Smooth muscle cell (in vitro differentiated cells): ENCODE measurements around the gene IL1R2. TPM values are rescaled to one million over a fixed set of nuclear protein-coding genes. Genes with fewer than 3 reads are reported as not detected.

Source experiments
- DNase-seq: peaks from one replicate; lab custom pipeline; 2025; ENCODE audit not compliant: unreplicated experiment; lab: John Stamatoyannopoulos, UW
- H2AFZ ChIP-seq: fragments of 200-600 bp; sonication (generic); 2 replicates; pipeline ENCODE4 v1.6.0; 2016; ENCODE audit warnings: antibody characterized with exemption, low read depth, mild to moderate bottlenecking
- H3F3A ChIP-seq: fragments of 200-600 bp; sonication (generic); 2 replicates; pipeline ENCODE4 v1.6.0; 2017; ENCODE audit warnings: antibody characterized with exemption, low read depth
- H3K27ac ChIP-seq: fragments of 200-600 bp; sonication (generic); 2 replicates; pipeline ENCODE4 v1.5.1; 2016; ENCODE audit warnings: low read depth, mild to moderate bottlenecking
- H3K27me3 ChIP-seq: fragments of 200-600 bp; sonication (generic); 2 replicates; pipeline ENCODE4 v1.6.1; 2016; ENCODE audit warnings: low read depth, mild to moderate bottlenecking
- H3K36me3 ChIP-seq: fragments of 200-600 bp; sonication (generic); 2 replicates; pipeline ENCODE4 v1.5.1; 2016; ENCODE audit warnings: low read depth
- H3K4me1 ChIP-seq: fragments of 200-600 bp; sonication (generic); 2 replicates; pipeline ENCODE4 v1.5.1; 2016; ENCODE audit warnings: low read depth
- H3K4me2 ChIP-seq: fragments of 200-600 bp; sonication (generic); 2 replicates; pipeline ENCODE4 v1.6.0; 2016; ENCODE audit warnings: mild to moderate bottlenecking
- H3K4me3 ChIP-seq: fragments of 200-600 bp; sonication (generic); 2 replicates; pipeline ENCODE4 v1.5.1; 2016; ENCODE audit warnings: mild to moderate bottlenecking
- H3K79me2 ChIP-seq: fragments of 200-600 bp; sonication (generic); 2 replicates; pipeline ENCODE4 v1.6.0; 2016; ENCODE audit warnings: low read depth, mild to moderate bottlenecking
- H3K9ac ChIP-seq: fragments of 200-600 bp; sonication (generic); 2 replicates; pipeline ENCODE4 v1.6.0; 2016; ENCODE audit warnings: low read depth
- H3K9me3 ChIP-seq: fragments of 200-600 bp; sonication (generic); replicated peaks from 2 replicates; pipeline ENCODE4 v1.5.1; 2016; ENCODE audit warnings: low read depth
- H4K20me1 ChIP-seq: fragments of 200-600 bp; sonication (generic); 2 replicates; pipeline ENCODE4 v1.6.0; 2016; ENCODE audit warnings: low read depth
- CTCF ChIP-seq: fragments of 200-600 bp; sonication (generic); IDR thresholded peaks from 2 replicates; pipeline ENCODE4 v1.5.1; 2017; ENCODE audit warnings: borderline replicate concordance, mild to moderate bottlenecking, antibody characterized with exemption; ENCODE audit not compliant: insufficient read depth, poor library complexity, severe bottlenecking
- polyA plus RNA-seq: library from polyadenylated mRNA; unstranded; fragments of >200 nt; fragmentation: Nextera tagmentation; extraction: Ambion mirVana; gene quantifications from 2 replicates; pipeline ENCODE4 v1.2.1, GENCODE V29; 2016
- total RNA-seq: library from RNA; depleted of rRNA; stranded (reverse); fragments of >200 nt; gene quantifications from 2 replicates; pipeline ENCODE4 v1.2.3, GENCODE V29; 2014

The IL1R2 gene
- total and polyA plus RNA-seq, 2 experiments from 2014 or later = 0.42 to 4.2 TPM

DNA sequence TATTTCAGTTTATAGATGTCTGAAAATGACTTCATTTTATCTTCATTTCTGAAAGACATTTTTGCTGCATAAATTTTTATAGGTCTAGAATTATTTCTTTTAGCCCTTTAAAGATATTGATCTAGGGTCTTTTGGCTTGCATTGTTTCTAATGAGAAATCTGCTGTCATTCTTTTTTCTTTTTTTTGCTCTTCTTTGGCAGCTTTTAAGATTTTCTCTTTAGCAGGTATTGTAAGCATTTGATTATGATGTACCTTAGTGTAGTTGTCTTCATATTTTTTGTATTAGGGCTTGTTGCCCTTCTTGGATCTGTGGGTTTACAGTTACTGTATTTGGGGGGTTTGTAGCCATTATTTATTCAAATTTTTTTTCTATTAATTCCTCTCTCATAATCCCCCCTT is 84.8 kb downstream of the IL1R2 start:
- Histone ChIP-seq H3K9me3 (no peaks in the 10 kb centered on the region), H3K79me2 (no peaks in the 10 kb centered on the region), H3K4me2 (no peak overlapping the region), H3K4me1 (peaks cover 4% of the 10 kb centered on the region), H2AFZ (no peak overlapping the region), H3K4me3 (no peak overlapping the region), H3K9ac (no peak overlapping the region), H3K36me3 (no peaks in the 10 kb centered on the region), H3K27ac (no peak overlapping the region), H3F3A (peaks cover 3% of the 10 kb centered on the region), H4K20me1 (no peaks in the 10 kb centered on the region), H3K27me3 (no peaks in the 10 kb centered on the region)
- DNase-seq = no peak
- no peak for TF ChIP-seq CTCF

Other genes with a start within 250 kb of the IL1R2 start
- 32.4 and 36.6 TPM in 2 replicates for gene IL1R1, start 150.8 kb downstream of the IL1R2 start, total RNA-seq
- 20.0 and 26.8 TPM in 2 replicates for gene IL1R1, start 150.8 kb downstream of the IL1R2 start, polyA plus RNA-seq
- 0.13 and 0.40 TPM in 2 replicates for gene IL1RL2, start 195.1 kb downstream of the IL1R2 start, total RNA-seq
- gene IL1RL2, start 195.1 kb downstream of the IL1R2 start, polyA plus RNA-seq = 0.10 and 1.2 TPM in 2 replicates